Right renal pelvis (tissue), 4 donors: ENCODE data around the gene TRPM6. TPM values are rescaled to one million over a fixed set of nuclear protein-coding genes. Genes with fewer than 3 reads are reported as not detected.
"Not testable (repeated sequence)": the region's sequence is repeated elsewhere in the genome, so short reads cannot be mapped to it uniquely, and the experiment has no call there.

Experiments used
- DNase-seq, 4 donors: peaks; one replicate each; pipeline ENCODE4 v3.0.0-alpha.2; 2013; ENCODE audit warnings: low read depth in 4 of 4, low spot score in 3 of 4, missing footprints in 1 of 4
- polyA plus RNA-seq, 4 donors: library from polyadenylated mRNA; unstranded; fragments of 120-200 nt; gene quantifications; one replicate each; pipeline ENCODE4 v1.2.1, GENCODE V29; 2013; ENCODE audit not compliant: insufficient read length in 4 of 4

TRPM6 gene
- polyA plus RNA-seq, 4 donors, result 0.69 to 1.7 (median 1.2) TPM

DNA sequence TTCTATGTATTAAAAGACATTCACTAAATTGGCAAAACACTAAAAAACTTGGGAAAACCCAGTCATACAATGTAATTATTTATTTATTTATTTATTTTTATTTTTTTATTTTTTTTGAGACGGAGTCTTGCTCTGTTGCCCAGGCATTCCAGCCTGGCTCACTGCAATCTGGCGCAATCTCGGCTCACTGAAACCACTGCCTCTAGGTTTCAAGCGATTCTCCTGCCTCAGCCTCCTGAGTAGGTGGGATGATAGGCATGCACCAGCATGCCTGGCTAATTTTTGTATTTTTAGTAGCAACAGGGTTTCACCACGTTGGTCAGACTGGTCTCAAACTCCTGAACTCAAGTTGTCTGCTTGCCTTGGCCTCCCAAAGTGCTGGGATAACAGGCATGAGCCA is 27.5 kb downstream of the TRPM6 start:
- not testable (repeated sequence) for DNase-seq

DNA sequence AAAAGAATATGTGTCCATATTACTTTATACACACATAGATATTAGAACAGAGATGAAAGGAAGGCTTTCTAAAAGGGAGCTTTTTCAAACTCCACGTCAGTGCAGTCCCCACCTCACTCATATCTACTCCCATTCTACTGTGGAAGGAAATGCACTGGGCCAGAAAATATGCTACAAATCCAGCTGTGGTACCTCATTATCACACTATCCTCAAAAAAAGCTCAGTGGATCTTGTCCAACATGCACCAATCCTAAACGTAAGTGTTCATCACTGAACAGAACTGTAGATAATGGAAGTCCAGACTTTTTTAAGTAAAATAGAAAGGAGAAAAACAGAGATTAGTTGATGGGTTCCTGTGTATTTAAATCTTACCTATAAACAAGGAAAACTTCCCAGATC is 27.9 kb downstream of the TRPM6 start:
- no peak for DNase-seq

DNA sequence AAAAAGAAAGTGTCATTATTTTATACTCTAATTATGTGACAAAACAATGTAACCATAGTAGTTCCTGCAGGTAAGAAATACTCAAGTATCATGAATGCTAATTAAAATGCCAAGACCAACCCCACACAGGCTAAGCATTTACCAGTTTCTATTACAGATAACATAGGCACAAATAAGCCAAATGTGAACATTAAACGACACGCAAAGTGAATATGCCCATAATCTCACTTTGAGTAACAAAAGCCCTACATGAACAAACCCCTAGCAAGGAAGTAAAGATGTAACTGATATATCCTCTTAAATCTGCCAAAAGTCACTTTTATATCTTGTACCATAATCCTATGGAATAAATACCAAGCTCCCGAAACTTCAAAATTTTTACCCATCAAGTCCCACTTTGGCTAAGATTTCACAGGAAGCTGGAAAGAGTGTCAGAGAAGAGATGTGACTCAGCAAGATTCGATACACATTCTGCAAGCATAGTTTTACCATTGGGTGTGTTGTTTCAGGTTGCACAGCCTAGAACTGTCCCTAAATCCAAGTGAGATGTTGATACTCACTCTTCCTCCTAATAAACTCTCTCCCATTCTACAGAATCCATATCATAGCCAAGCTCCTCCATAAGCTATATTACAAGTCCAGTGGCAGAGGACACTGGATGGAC is 28.8 kb downstream of the TRPM6 start:
- no peak for DNase-seq

DNA sequence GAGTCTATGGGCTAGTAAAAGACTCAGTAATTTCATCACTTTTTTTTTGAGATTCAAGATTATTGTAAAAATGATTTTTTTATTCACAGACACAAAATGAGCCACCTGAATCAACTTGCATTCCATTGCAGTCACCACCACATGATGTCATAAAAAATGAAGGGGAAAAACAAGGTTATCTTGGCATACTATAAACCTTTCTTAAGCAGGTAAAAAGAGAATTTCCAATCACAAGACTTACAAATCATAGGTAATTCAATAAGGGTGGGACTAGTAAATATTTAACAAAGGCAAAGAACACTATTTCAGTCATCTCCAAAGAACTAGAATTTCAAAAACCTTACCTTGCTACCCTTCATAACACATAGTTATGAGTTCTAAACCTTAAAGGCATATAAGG is 30.7 kb downstream of the TRPM6 start:
- DNase-seq, result no peak

DNA sequence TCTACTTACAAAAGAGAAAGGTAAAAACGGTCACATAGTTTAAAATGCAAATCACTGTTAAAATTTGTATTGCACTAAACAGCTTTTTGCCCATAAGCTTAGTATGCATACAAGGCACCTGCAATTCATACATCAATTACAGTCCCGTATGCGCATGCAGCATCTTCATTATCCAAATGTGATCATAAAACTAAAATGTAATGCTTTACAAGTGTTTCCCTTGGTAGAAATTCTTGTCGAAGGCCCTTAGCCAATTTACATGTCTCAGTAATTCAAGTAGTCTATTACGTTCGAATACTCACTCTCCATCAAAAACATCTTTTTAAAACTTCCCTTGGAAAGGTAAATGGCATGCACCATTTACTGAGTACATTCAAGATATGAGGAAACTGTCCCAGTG is 32.6 kb downstream of the TRPM6 start:
- DNase-seq, result no peak

DNA sequence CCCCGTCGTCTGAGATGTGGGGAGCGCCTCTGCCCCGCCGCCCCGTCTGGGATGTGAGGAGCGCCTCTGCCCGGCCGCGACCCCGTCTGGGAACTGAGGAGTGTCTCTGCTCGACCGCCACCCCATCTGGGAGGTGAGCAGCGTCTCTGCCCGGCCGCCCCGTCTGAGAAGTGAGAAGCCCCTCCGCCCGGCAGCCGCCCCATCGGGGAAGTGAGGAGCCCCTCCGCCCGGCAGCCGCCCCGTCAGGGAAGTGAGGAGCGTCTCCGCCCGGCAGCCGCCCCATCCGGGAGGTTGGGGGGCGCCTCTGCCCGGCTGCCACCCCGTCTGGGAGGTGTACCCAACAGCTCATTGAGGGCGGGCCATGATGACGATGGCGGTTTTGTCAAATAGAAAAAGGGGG is 34.7 kb downstream of the TRPM6 start:
- not testable (repeated sequence) for DNase-seq

DNA sequence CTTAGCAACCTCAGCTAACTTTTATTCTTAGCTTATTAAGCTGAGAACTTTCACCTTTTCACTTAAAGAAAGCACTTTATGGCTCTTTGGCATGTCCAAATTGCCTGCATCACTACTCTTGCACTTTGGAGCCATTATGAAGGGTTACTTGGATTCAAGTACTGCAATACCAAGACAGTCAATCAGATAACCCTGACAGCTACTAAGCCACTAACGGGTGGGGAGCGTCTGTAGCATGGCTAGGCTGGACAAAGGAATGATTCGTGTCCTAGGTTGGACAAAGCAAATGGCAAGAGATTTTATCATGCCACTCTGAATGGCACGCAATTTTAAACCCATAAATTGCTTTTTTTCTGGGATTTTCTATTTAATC is 39.6 kb downstream of the TRPM6 start:
- DNase-seq, result no peak

DNA sequence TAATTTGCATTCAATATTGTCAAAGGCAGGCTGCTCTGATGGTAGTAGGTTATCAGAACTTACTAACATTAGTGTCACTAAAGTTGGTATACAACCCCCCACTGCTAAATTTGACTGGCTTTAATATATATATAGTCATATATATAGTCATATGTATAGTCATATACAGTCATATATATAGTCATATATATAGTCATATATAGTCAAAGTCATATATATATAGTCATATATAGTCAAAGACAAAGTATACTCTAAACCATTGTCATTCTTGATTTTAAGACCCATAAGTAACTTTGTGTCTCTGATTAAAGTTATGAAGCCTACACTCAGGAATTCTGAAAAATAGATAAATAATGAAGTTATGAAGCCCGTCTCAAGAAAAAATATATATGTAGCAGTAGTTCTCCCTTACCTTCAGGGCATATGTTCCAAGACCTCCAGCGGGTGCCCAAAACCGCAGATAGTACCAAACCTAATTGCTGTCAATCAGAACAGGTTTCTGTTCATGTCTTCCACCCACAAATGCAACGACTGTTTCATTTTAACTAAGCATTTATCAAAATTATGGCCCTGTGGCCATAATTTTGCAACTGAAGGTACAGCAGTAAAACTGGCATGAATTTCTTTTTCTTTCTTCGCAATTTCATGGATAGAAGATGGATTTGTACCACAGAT is 40.1 kb downstream of the TRPM6 start:
- DNase-seq, result no peak

DNA sequence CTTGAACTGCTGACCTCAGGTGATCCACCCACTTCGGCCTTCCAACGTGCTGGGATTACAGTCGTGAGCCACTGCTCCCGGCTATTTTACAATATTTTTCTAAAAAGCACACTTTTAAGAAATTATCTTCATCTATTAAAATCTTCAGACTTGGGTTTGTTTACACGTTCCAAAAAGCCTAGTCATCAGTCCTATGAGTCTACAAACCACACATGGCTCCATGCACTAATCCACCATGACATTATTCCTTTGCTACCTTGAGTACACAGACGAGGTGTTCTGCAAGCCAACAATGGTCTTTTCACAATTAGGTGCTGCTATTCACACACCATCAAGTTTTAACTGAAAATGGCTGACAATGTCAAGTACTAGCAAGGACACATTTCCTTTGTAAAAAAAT is 41.0 kb downstream of the TRPM6 start:
- DNase-seq, result no peak

DNA sequence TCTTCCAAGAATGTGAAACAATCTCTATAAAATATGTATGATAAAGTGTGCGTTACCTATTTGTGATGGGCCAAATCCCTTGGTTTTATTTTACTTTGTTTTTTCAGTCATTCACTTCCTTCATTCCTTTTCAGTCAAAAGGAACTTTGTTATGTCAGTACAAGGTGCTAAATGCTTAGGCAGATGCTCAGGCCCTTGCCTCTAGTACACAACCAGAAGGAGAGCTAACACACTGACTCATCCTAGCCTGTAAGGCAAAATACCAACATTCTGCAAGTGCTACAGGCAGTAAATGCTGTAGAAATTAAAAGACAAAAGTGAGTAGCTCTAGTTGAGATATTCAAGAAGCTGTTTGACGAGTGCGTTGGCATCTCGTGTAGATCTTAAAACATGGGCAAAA is 49.4 kb downstream of the TRPM6 start:
- DNase-seq, result no peak

DNA sequence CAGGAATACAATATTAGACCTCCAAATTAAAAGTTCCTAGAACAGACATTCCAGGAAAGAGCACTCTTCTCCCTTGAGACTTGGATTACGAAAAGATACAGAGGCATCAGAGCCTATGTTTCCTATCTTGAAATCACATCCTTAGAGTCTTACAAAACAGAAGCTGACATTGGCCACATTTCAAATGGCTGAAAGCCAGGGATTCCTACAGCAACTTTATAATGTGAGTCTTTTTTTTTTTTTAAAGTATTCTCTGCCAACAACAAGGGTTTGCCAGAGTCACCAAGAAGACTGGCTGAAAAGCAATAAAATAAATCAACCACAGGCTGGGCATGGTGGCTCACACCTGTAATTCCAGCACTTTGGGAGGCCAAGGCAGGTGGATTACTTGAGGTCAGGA is 63.1 kb downstream of the TRPM6 start:
- peak in 3 of 4 donors; percentile 4 to 12 (median 8) for DNase-seq

DNA sequence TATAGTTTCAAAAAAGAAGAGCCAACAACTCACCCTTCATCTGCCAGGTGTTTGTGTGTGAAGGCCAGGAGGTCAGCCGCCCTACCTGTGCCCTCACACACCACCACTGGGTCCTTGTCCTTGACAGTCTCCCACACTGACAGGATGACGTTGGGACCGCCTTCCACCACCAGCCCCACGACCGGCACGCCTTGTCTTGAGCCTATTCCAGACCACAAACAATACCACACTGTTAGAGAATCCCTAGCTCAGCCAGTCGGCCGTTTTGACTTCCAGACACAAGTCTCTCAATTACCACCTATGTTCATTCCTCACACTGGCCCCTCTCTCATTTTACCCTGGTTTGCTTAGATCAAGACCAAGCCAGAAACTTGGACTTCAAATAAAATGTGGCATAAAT is 66.1 kb downstream of the TRPM6 start:
- DNase-seq, result no peak

DNA sequence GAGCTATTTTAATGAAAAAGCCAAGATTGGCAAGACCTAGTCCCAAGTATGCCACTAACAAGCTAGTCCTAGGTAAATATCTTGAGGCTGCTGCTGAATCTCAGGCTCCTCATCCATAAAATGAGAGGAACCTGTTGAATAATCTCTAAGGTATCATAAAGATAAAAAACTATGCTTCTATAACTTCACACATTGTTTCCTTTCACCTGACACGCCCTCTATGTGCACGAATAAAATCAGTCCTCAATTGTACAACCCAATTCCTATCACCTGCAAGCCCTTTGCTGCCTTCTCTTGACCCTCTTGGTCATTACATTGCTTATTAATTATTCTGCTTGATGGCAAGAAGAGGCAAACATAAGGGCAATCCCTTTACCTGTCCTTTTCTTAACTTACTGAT is 69.9 kb downstream of the TRPM6 start:
- DNase-seq, result no peak

DNA sequence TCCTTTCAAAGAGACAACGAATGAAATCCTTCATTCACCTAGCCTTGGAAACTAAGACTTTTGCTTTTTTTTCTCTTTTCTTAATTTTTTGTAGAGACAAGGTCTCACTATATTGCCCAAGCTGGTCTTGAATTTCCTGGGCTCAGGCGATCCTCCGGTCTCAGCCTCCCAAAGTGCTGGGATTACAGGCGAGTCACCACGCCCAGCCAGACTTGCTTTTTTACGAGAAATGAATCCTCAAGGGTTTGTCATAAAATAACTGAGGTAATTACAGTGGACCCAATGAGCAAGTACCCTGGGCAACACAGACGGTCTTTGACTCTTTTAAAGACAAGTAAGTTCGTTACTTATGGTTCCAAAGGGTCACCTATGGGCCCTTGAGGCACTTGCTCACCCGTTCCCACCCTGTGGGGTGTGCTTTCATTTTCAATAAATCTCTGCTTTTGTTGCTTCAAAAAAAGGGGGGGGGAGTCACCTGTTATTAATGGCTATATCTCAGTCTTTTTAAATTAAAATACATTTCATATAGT is 70.4 kb downstream of the TRPM6 start:
- no peak for DNase-seq

DNA sequence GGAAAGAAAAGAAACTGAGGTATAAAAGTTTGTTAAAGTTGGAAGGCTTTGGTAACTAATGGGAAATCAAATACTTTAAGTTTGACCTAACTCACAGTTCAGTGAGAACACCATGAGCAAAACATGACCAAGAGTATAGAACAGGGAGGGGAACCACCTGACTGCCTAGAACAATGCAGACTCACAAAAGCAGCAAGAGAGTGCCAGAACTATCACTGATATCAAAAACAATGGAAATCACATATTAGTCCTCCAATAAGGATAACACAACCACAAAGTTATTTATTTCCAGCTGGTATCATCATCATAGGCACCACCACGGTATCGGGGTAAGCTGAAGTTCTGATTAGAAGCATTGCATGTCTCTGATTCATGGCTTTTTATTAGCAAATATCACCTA is 77.5 kb downstream of the TRPM6 start:
- DNase-seq, result no peak

DNA sequence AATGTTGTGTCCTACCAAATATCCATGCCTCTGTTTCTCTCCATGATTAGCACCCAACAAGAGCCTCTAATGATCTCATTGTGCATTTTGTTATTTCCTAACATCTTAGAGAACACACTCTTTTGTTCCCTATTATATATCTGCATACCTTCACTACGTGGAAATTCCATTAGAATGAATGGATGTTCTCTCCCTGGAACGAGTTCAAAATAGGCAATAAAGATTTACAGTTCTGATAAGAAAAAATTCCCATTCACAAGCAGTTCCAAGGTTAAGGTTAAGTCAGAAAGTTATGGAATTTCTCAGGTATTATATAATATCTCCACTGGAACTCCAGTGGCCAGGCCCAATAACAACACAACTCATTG is 83.7 kb downstream of the TRPM6 start:
- DNase-seq, result no peak

DNA sequence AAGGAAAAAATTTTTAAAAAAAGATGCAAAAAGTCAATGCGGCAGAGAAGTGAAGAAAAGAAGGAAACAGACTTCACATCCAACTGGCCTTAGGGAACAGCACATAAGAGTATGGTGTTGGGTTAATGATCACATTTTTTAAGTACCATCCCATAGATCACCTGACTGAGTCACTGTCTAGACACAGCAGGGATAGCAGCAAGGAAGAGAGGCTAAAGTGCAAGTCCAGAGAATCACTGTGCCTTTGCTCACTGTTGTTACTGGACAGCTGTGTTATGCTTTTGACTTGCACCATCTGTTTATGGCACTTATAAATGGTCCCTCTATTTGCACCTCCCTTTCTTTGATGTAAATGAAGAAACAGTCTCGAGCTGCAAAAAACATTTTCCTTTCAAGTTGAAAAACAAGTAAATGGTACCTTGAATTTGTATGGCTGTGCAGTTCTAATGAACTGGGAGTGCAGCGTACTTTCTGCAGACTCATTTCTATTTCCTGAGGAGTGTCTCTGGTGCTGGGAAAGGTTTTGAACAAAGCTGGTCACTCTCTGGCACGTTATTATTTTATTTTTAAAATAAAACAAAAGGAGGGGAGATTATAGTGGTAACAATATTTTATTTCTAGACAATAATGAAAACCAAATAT is 84.2 kb downstream of the TRPM6 start:
- no peak for DNase-seq

DNA sequence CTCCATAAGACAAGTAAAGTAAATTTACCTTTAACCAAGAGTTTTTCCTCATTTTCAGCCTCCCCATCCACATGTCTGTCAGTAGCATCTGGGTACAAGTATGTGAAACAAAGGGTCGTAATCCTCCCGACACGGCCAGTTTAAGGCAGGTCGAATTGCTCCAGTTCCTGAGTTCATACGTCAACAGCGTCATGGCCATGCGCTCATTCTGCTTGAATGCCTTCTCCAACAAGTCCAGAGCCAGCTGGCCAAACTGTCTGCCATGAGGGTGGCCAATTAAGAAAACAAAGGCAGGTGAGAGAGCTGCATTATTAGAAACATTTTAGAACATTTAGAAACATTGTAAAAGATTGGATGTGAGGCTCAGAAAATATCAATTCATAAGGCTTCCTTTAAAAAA is 87.5 kb downstream of the TRPM6 start:
- no peak for DNase-seq

DNA sequence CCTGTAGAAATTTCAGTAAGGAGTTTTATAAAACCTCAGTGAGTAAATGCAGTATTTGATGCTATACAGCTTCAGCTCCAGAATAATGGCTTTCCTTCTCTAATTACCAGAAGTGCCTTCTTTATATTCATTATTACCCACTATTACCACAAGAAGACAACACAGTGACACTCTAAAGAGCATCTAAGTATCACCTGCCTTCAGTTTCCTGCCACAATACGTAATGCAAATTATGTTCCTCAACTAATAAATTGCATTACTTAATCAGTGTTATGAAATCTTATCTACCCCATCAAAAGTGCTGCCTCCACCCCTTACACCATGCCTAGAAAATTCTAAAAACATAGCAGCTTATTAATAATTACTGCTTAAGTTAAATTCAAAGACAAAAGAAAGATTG is 91.9 kb downstream of the TRPM6 start:
- no peak for DNase-seq

DNA sequence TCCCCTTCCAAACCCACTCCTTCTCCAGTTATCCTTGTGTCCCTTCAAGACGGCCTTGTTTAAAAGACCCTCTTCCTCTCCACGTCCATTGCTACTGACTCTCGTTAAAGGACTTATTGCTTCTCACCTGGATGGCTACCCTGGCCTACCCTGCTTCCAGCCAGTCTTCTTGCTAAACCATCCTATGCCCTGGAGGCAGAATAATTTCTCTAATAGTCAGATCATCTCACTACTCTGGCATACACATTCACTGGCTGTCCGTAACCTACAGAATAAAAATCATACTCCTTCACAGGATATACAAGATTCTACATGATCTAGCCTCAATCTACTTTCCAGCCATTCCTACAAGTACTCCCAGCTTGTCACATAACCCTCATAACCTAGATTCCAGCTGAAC is 92.6 kb downstream of the TRPM6 start:
- DNase-seq, result no peak

DNA sequence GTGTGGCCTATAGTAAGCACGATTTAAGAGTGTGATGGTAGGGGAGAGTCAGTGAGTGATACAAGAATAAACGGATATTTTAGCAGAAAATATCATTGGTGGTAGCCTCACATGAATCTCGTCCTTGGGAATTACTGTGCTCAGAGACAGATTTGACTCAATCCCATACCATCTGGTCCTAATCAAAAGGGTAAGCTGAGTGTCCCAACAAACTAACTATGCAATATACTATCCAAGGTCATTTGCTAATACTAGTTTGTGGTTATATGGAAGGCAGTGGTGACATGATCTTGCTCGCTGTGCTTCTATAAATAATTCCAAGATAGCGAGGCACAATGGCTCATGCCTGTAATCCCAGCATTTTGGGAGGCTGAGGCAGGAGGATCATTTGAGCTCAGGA is 103.2 kb downstream of the TRPM6 start:
- no peak for DNase-seq

DNA sequence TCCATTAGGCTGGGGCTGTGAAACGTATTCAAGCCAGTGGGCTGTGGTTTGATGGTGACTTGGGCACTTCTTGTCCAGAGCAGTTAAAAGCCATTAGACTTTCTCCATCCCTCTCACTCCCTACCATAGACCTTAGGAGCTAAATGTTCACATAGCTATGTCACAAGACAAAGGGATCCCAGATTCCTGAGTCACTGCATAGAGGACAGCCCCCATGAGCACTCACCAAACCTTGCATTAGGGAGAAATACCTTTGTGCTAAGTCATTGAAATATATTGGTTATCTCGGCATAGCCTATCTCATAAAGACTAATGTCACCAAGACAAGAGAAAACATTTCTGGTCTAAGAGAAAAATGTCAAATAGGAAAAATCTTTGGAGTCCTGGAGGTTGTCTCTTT is 104.3 kb downstream of the TRPM6 start:
- no peak for DNase-seq
